ENCODE data around the gene RTL1.

The RTL1 gene

DNA sequence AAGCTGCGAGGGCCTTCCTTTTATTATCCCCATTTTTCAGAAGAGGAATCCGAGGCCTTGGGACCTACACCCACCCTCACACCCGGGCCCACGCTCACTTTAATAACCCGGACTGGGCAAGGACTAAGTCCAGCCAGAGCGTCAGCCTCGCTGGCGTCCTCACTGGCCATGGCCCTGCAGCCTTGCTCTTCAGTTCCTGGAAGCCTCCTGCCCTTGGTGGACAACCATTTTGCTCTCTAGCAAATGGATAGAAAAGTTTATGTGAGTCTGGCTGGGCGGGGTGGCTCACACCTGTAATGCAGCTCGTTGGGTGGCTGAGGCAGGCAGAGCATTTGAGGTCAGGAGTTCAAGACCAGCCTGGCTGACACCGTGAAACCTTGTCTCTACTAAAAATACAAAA lies 9.8 kb downstream of the RTL1 start:
- Histone ChIP-seq H3K4me3 (no peak overlapping the region), H3K27ac (no peak overlapping the region), H3K36me3 (ENCODE audit: insufficient read depth, low read length) (peaks cover 7% of the 10 kb centered on the region; the same call in 1 of the 2 replicates), H3K9ac (ENCODE audit: insufficient read length) (no peak overlapping the region), H3K9me3 (ENCODE audit: low read depth, low read length) (no peaks in the 10 kb centered on the region)
- DNase-seq (ENCODE audit: low read depth, low spot score): no peak
- no peak for TF ChIP-seq POLR2AphosphoS5 (IDR thresholded peaks at IDR 0.05; ENCODE audit: borderline replicate concordance, low read depth, low read length)
- no peak for TF ChIP-seq FOXP2 (optimal IDR thresholded peaks at IDR 0.05; ENCODE audit: control extremely low read depth, extremely low read length, insufficient read depth)
- TF ChIP-seq EZH2 (IDR thresholded peaks at IDR 0.05): no peak

DNA sequence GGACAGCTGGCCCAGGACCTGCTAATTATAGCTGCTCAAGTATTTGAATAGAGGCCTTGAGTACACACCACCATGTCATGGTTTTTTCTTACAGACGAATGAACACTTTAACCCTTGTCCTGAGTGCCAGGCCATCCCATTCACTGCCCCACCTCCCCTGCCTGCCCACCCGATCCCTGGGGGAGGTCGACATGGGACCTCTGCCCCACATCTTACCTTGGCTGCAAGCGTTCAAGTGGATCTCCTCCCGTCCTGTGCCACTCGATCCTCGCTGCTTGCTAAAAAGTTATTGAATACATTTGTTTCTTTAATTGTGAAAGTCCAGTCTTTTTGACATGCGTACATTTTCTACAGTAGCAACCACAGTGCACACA lies 10.3 kb downstream of the RTL1 start:
- H3K9ac ChIP-seq (ENCODE audit: insufficient read length): no peak overlapping the region
- no peak overlapping the region for H3K4me3 ChIP-seq
- TF ChIP-seq POLR2AphosphoS5 (IDR thresholded peaks at IDR 0.05; ENCODE audit: borderline replicate concordance, low read depth, low read length) (no peak), FOXP2 (optimal IDR thresholded peaks at IDR 0.05; ENCODE audit: control extremely low read depth, extremely low read length, insufficient read depth) (no peak), EZH2 (IDR thresholded peaks at IDR 0.05) (no peak)
- H3K9me3 ChIP-seq (ENCODE audit: low read depth, low read length): no peaks in the 10 kb centered on the region
- H3K27ac ChIP-seq: no peak overlapping the region
- H3K36me3 ChIP-seq (ENCODE audit: insufficient read depth, low read length): peaks cover 7% of the 10 kb centered on the region; the same call in 1 of the 2 replicates
- DNase-seq (ENCODE audit: low read depth, low spot score): no peak

DNA sequence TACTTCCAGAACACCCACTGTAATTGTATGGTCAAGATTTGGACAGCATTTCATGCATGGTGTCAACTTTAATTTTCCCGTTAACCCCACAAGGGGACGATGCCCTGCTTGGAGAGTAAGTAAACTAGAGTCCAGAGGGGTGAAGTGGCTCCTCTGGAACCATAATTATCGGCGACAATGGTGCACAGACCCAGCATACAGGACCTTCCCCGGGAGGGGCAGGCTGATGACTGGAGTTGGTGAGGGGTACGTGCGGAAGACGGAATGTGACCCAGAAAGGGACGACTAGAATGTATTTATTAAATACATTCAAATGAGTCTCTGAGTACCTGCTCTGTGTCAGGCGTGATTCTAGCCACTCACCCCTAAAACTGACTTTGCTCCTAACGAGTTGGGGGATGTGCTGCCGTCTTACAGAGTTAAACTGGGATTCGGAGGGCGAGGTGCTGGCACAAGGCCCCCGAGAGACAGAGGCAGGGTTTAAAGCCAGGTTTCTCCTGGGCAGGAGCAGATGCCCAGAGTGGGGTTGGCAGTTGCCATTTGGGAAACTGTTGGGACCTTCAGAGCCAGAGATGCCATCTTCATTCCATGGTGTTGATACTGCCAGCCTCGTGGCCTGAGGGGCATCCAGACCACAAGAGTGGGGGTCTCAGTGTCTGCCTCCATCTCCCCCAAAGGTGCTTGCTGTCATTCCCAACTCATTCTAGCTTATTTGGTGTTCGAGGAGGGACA lies 10.9 kb downstream of the RTL1 start:
- Histone ChIP-seq H3K27ac (no peak overlapping the region), H3K9ac (ENCODE audit: insufficient read length) (no peak overlapping the region), H3K9me3 (ENCODE audit: low read depth, low read length) (no peaks in the 10 kb centered on the region), H3K36me3 (ENCODE audit: insufficient read depth, low read length) (peaks cover 7% of the 10 kb centered on the region; the same call in 1 of the 2 replicates), H3K4me3 (no peak overlapping the region)
- TF ChIP-seq POLR2AphosphoS5 (IDR thresholded peaks at IDR 0.05; ENCODE audit: borderline replicate concordance, low read depth, low read length): no peak
- DNase-seq (ENCODE audit: low read depth, low spot score): no peak

DNA sequence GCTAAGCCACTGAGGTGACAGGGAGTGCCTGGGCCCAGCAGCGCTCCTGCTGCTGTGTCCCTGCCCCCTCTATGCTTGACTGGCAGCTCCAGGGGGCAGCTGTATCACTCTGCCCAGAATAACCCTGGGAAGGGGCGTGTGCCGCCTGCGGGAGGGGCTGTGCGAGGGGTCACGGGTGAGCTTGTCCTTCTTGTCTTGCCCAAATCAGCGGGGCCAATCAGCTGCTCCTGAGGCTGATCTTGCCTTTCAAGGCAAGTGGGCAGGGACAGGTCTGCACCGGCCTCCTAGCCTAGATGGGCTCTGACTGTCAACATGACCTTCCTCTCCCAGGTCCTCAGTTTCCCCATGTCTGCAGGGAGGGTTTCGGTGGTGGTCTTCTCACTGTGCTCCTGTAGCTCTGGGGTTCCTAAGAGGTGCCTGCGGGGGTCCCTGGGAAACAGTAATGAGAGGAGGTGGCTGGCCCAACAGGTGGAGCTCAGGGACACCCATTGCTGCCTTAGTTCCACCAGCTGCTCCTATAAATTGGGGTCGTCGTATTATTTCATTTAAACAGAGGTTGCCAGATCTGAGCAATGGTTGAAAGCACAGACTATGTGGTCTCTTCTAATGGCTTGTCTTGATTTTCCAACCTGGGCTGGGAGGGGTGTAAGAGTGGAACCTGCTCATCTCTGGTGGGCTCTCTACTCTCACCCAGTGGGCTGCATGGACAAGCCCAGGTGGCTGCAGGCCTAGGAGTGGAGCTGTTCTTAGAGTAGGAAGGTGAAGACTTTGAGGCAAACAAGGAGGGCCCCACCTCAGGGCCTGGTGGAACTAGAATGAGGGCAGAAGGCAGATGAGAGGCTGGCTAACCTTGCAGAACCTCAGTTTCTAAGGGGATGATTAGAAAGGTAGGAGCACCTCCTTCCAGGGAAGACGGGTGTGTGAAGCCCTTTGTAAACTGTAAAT lies 11.7 kb downstream of the RTL1 start:
- Histone ChIP-seq H3K27ac (no peak overlapping the region), H3K4me3 (no peak overlapping the region), H3K36me3 (ENCODE audit: insufficient read depth, low read length) (peaks cover 7% of the 10 kb centered on the region; the same call in 1 of the 2 replicates), H3K9ac (ENCODE audit: insufficient read length) (no peak overlapping the region), H3K9me3 (ENCODE audit: low read depth, low read length) (no peaks in the 10 kb centered on the region)
- TF ChIP-seq EZH2 (IDR thresholded peaks at IDR 0.05) (no peak), POLR2AphosphoS5 (IDR thresholded peaks at IDR 0.05; ENCODE audit: borderline replicate concordance, low read depth, low read length) (no peak), FOXP2 (optimal IDR thresholded peaks at IDR 0.05; ENCODE audit: control extremely low read depth, extremely low read length, insufficient read depth) (no peak)
- no peak for DNase-seq (ENCODE audit: low read depth, low spot score)

DNA sequence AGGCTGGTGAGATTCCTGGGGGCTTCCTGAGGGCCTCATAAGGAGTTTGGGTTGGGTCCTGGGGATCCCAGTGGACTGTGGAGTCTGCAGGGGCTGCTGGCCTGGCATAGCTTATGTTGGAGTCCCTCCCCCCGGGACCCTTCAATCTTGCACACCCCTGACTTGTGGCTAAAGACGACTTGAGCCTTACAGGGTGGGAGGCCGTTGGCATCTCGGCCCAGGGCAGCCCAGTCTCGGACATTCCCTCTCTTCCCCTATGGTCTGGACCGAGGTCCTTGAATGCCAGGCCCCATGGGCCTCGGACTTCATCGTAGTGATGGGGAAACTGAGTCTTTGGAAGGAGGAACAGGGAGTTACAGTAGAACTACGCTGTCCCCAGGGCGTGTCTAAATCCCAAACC lies 12.5 kb downstream of the RTL1 start:
- Histone ChIP-seq H3K4me3 (no peak overlapping the region), H3K9me3 (ENCODE audit: low read depth, low read length) (no peaks in the 10 kb centered on the region), H3K36me3 (ENCODE audit: insufficient read depth, low read length) (peaks cover 7% of the 10 kb centered on the region; the same call in 1 of the 2 replicates), H3K9ac (ENCODE audit: insufficient read length) (no peak overlapping the region), H3K27ac (no peak overlapping the region)
- DNase-seq (ENCODE audit: low read depth, low spot score): no peak
- TF ChIP-seq EZH2 (IDR thresholded peaks at IDR 0.05) (no peak), FOXP2 (optimal IDR thresholded peaks at IDR 0.05; ENCODE audit: control extremely low read depth, extremely low read length, insufficient read depth) (no peak), POLR2AphosphoS5 (IDR thresholded peaks at IDR 0.05; ENCODE audit: borderline replicate concordance, low read depth, low read length) (no peak)

DNA sequence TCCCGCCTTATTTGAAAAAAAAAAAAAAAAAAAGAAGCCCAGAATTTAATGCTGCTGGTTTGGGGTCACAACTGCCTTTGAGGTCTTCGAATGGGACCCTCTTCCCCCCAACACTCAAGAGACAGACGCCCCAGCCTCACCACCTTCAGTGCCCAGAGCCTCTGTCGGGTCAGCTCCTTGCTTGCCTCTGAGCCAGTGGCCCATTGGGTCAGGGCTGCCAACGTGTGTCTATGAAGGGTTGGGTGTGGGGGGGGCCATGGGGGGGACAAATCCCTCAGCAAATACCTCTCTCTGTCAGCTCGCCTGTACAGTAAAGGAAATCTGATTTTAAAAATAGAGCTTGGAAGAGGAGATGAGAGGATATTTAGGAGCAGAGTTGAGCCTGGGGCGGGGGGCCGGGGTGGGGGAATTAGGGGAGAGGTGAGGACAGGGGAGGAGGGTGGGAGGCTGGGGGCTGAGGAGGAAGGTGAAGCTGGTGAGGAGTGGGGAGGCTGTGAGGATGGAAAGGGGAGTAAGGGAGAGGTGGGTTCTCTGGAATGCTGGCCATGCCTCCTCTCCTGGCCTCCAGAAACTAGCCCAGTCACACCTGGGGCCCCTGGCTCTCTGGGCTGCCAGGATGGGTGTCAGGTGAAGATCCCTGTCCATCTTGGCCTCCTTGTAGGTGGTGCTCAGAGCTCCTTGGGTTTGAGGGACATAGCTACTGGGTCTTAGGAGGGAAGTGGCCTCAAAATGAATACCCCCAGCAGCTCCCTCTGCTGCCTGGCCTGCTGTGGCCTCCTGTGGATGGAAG lies 13.3 kb downstream of the RTL1 start:
- peak overlapping the region; percentile 97 for H3K27ac ChIP-seq
- no peak for TF ChIP-seq EZH2 (IDR thresholded peaks at IDR 0.05)
- no peak for TF ChIP-seq FOXP2 (optimal IDR thresholded peaks at IDR 0.05; ENCODE audit: control extremely low read depth, extremely low read length, insufficient read depth)
- TF ChIP-seq POLR2AphosphoS5 (IDR thresholded peaks at IDR 0.05; ENCODE audit: borderline replicate concordance, low read depth, low read length): no peak
- H3K4me3 ChIP-seq: no peak overlapping the region
- no peaks in the 10 kb centered on the region for H3K9me3 ChIP-seq (ENCODE audit: low read depth, low read length)
- no peak for DNase-seq (ENCODE audit: low read depth, low spot score)
- peaks cover 7% of the 10 kb centered on the region; the same call in 1 of the 2 replicates for H3K36me3 ChIP-seq (ENCODE audit: insufficient read depth, low read length)
- peak overlapping the region; percentile 49 for H3K9ac ChIP-seq (ENCODE audit: insufficient read length)

DNA sequence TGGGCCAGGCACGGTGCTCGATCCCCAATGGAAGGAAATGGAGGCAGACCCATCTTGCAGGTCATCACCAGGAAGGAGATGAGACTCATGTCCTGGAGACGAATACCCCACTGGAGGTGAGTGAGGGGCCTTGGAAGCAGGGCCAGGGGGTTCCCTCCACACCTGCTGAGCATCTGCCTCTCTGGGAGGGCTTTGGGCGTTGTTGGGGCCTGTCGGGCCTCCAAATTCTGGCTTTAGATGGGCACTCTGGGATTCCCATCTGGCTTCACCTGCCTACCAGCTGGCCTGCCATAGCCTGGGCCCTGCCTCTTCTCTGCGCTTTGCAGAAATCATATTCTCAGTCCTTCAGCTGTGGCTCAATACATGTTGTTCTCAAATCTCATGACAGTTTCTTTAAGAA lies 13.9 kb downstream of the RTL1 start:
- no peaks in the 10 kb centered on the region for H3K9me3 ChIP-seq (ENCODE audit: low read depth, low read length)
- DNase-seq (ENCODE audit: low read depth, low spot score): no peak
- peaks cover 7% of the 10 kb centered on the region; the same call in 1 of the 2 replicates for H3K36me3 ChIP-seq (ENCODE audit: insufficient read depth, low read length)
- peak overlapping the region; percentile 68 for H3K4me3 ChIP-seq
- peak overlapping the region; percentile 49 for H3K9ac ChIP-seq (ENCODE audit: insufficient read length)
- peak overlapping the region; percentile 97 for H3K27ac ChIP-seq
- TF ChIP-seq POLR2AphosphoS5 (IDR thresholded peaks at IDR 0.05; ENCODE audit: borderline replicate concordance, low read depth, low read length) (no peak), FOXP2 (optimal IDR thresholded peaks at IDR 0.05; ENCODE audit: control extremely low read depth, extremely low read length, insufficient read depth) (no peak), EZH2 (IDR thresholded peaks at IDR 0.05) (no peak)
